Measurements from ENCODE around the gene IL20RB. TPM values are rescaled to one million over a fixed set of nuclear protein-coding genes. Genes with fewer than 3 reads are reported as not detected.
A peak's percentile ranks its signal among the peaks of the same experiment; 100 is the strongest.

Gene IL20RB
- polyA plus RNA-seq, 1 experiment, result 3.2 TPM

GRCh38 chr3:136950623-136951022 lies 7.2 kb upstream of the IL20RB start:
- ChIA-PET CTCF (interaction anchor here (0.8 to 2.3 kb wide), 6 partner anchors 9 to 198 kb away, joined by 3 to 29 read pairs (median 4); no protein-coding TSS in a partner anchor), POLR2A (no interaction called here)
- Histone ChIP-seq H3K36me3 (ENCODE audit: control insufficient read depth, insufficient read depth, low read length) (no peaks in the 10 kb centered on the region), H3K27me3 (ENCODE audit: control insufficient read depth, insufficient read depth, low read length) (no peaks in the 10 kb centered on the region), H3K4me3 (ENCODE audit: low read depth, low read length) (no peak overlapping the region)
- DNase-seq (ENCODE audit: low read depth), result no peak
- TF ChIP-seq CTCF (IDR thresholded peaks at IDR 0.05; ENCODE audit: insufficient read depth, low read depth, low read length), result no peak

- Histone ChIP-seq H3K36me3 (ENCODE audit: control insufficient read depth, insufficient read depth, low read length) (no peaks in the 10 kb centered on the region), H3K27me3 (ENCODE audit: control insufficient read depth, insufficient read depth, low read length) (no peaks in the 10 kb centered on the region)
- POLR2A ChIA-PET, result no interaction called here
These were observed 5.5 kb upstream of the IL20RB start for GRCh38 chr3:136952292-136952691.

DNA sequence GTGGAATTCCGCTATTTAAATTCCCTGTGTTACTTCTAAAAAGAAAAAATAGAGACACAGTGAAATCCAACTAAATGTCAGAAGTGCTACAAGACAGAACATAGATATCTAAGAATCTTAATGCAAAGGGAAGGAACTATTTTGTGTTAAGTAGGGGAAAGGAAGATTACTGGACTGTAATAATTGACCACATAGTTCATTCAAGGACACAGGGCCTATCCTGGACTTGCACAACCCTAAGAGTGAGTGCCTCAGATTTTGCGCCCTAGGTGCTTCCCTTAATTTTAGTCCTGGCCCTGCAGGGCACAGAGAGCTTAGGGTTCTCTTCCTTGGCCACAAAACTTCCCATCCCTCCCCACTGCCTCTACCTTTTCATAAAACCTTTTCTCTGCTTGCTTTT lies 3.5 kb upstream of the IL20RB start:
- no peak for TF ChIP-seq CTCF (IDR thresholded peaks at IDR 0.05; ENCODE audit: insufficient read depth, low read depth, low read length)
- CTCF ChIA-PET, result no interaction called here
- H3K36me3 ChIP-seq (ENCODE audit: control insufficient read depth, insufficient read depth, low read length), result no peaks in the 10 kb centered on the region
- DNase-seq (ENCODE audit: low read depth), result no peak
- no peak overlapping the region for H3K4me3 ChIP-seq (ENCODE audit: low read depth, low read length)
- H3K27me3 ChIP-seq (ENCODE audit: control insufficient read depth, insufficient read depth, low read length), result no peaks in the 10 kb centered on the region
- POLR2A ChIA-PET, result no interaction called here

More at GRCh38 chr3:136952292-136952691, 5.5 kb upstream of the IL20RB start:
- DNase-seq (ENCODE audit: low read depth), result no peak
- TF ChIP-seq CTCF (IDR thresholded peaks at IDR 0.05; ENCODE audit: insufficient read depth, low read depth, low read length), result no peak
- CTCF ChIA-PET, result no interaction called here
- no peak overlapping the region for H3K4me3 ChIP-seq (ENCODE audit: low read depth, low read length)

DNA sequence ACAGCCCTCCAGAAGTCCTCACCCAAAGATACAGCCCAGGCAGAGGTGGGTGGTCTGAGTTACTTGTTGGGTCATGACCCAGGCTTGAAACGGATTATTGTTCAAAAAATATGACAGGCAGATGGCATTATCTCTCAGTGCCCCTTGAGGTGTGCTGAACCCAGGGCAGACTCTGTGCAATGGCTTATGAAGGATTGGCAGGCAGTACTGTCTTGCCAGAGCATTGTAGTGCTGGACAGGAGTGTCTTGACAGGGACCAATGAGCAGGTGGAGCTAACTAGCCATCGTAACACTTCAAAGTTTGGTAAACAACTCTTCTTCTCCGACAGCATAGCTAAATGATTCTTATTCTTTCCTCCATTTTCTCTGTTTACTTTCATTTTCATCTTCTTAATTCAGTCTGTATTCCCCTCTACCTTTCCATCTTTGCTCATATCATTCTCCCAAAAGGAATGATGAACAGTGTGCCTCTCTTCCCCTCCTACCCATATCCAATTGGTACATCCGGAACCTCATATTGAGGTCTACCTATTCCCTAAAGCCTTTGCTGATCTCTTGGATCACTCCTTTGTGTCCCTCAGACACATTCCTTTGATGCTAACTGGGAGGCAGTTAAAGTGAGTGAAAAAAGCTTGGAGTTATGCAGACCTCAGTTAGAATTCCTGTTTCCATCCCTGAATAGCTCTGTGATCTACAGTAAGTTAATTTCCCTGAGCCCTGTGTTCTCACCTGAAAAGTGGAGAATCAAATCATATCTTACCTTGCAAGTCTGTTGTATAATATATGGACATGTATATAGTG lies 2.6 kb upstream of the IL20RB start:
- no peak for TF ChIP-seq CTCF (IDR thresholded peaks at IDR 0.05; ENCODE audit: insufficient read depth, low read depth, low read length)
- ChIA-PET POLR2A (interaction anchor here (0.6 kb wide), 1 partner anchor 620 kb away, joined by 3 read pairs; no protein-coding TSS in a partner anchor), CTCF (interaction anchor here (0.9 to 1.3 kb wide), 3 partner anchors 28 to 197 kb away, joined by 3 to 6 read pairs (median 3); no protein-coding TSS in a partner anchor)
- H3K4me3 ChIP-seq (ENCODE audit: low read depth, low read length), result no peak overlapping the region
- DNase-seq (ENCODE audit: low read depth), result no peak
- no peaks in the 10 kb centered on the region for H3K36me3 ChIP-seq (ENCODE audit: control insufficient read depth, insufficient read depth, low read length)
- no peaks in the 10 kb centered on the region for H3K27me3 ChIP-seq (ENCODE audit: control insufficient read depth, insufficient read depth, low read length)

- POLR2A ChIA-PET, result no interaction called here
- H3K4me3 ChIP-seq (ENCODE audit: low read depth, low read length), result no peak overlapping the region
- H3K27me3 ChIP-seq (ENCODE audit: control insufficient read depth, insufficient read depth, low read length), result no peaks in the 10 kb centered on the region
- CTCF ChIA-PET, result interaction anchor here (0.9 to 1.4 kb wide), 6 partner anchors 17 to 885 kb away, joined by 3 to 6 read pairs (median 4); partner anchors contain the start of gene STAG1
- peak; percentile 85 for DNase-seq (ENCODE audit: low read depth)
- H3K36me3 ChIP-seq (ENCODE audit: control insufficient read depth, insufficient read depth, low read length), result no peaks in the 10 kb centered on the region
- TF ChIP-seq CTCF (IDR thresholded peaks at IDR 0.05; ENCODE audit: insufficient read depth, low read depth, low read length), result no peak
These were observed 2.0 kb upstream of the IL20RB start for GRCh38 chr3:136955813-136956212.
